Adrenal gland (tissue), 5 donors: ENCODE results near the gene CKS1B.

ENCODE experiments used
- POLR2A ChIP-seq, 2 donors: fragments of 450-650 bp; IDR thresholded peaks; one replicate each; pipeline ENCODE4 v1.6.1; 2017; ENCODE audit warnings: antibody characterized with exemption in 2 of 2, mild to moderate bottlenecking in 2 of 2, moderate library complexity in 1 of 2
- TF ChIP-seq, protein P1 (sequence below), 6 experiments: fragments of 450-650 bp in 4 of 6; fragments of 200-600 bp in 2 of 6; sonication (generic) in 1 of 6; IDR thresholded peaks; 1 replicate in 5 of 6; 2 replicates in 1 of 6; pipeline versions ENCODE4 v1.5.1 to v1.8.0; 2016 to 2021; ENCODE audit warnings: antibody characterized with exemption in 6 of 6, mild to moderate bottlenecking in 2 of 6, moderate library complexity in 1 of 6
- donor health status: DM: no; HTN: no; CAD: no.

DNA sequence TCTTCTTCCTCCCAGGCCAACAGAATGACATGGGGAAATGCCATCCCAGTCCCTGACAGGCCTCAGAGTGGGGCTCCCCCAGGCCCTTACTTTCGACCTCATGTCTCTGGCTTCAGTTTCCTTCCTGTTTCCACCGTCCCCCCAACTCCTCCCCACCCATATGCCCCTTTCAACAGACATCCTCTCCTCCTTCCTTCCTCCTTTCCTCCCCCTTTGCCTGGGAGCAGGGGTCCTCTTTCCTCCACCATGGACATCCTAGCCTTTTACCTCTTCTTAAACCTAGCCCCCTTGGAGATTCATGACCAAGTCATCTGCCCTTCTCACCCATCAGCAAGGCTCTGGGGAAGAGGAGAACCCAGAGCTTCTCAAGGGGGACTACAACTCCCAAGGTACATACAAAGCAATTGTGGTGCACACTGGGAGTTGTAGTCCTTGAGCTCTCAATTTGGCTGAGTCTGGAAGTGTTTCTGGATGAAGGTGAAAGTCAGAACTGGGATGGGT lies 32.2 kb downstream of the CKS1B start:
- TF ChIP-seq, protein P1, sequence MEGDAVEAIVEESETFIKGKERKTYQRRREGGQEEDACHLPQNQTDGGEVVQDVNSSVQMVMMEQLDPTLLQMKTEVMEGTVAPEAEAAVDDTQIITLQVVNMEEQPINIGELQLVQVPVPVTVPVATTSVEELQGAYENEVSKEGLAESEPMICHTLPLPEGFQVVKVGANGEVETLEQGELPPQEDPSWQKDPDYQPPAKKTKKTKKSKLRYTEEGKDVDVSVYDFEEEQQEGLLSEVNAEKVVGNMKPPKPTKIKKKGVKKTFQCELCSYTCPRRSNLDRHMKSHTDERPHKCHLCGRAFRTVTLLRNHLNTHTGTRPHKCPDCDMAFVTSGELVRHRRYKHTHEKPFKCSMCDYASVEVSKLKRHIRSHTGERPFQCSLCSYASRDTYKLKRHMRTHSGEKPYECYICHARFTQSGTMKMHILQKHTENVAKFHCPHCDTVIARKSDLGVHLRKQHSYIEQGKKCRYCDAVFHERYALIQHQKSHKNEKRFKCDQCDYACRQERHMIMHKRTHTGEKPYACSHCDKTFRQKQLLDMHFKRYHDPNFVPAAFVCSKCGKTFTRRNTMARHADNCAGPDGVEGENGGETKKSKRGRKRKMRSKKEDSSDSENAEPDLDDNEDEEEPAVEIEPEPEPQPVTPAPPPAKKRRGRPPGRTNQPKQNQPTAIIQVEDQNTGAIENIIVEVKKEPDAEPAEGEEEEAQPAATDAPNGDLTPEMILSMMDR (IDR thresholded peaks at IDR 0.05), result no peak
- TF ChIP-seq POLR2A (IDR thresholded peaks at IDR 0.05), result no peak
